ENCODE results near the gene CNTN5.

- no peak for TF ChIP-seq CTCF (conservative IDR thresholded peaks at IDR 0.05 in 1 of 2, IDR thresholded peaks at IDR 0.05 in 1 of 2; ENCODE audit: low read depth in 1 of 2, low read length in 2 of 2)
- TF ChIP-seq EZH2 (IDR thresholded peaks at IDR 0.05; ENCODE audit: low read length, missing control alignments), result no peak
These were observed 1219.3 kb downstream of the CNTN5 start for GRCh38 chr11:100240025-100240539.
